Embryonic facial prominence (tissue), 1 donor: ENCODE data around the gene PCDHB7.
"Not testable (repeated sequence)": the region's sequence is repeated elsewhere in the genome, so short reads cannot be mapped to it uniquely, and the experiment has no call there.

Experiments
- DNase-seq: peaks from one replicate; pipeline ENCODE4 v3.0.0-alpha.2; 2016; ENCODE audit errors: extremely low spot score

The PCDHB7 gene

GRCh38 chr5:141224844-141225243, 52.4 kb downstream of the PCDHB7 start:
- not testable (repeated sequence) for DNase-seq

GRCh38 chr5:141225421-141225820, 53.0 kb downstream of the PCDHB7 start:
- not testable (repeated sequence) for DNase-seq
